Measurements from ENCODE around the gene INPP5D.
"Not testable (repeated sequence)": the region's sequence is repeated elsewhere in the genome, so short reads cannot be mapped to it uniquely, and the experiment has no call there.

Gene INPP5D

DNA sequence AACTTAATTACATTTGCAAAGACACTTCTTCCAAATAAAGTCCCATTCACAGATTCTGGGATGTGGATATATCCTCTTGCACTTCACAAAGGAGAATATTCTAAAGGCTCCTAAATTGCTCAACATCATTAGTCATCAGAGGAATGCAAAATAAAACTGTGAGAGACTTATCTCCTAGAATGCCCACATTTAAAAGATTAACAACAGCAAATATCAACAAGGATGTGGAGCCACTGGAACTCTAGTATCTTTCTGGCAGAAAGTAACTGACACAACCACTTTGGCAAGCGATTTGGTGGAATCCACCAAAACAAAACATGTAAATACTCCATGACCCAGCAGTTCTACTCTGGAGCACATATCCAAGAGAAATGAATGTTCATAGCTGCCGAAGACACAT is 23.1 kb upstream of the INPP5D start:
- FAIRE-seq (no peak), DNase-seq (ENCODE audit: insufficient read length, low spot score) (no peak)
- no peak for TF ChIP-seq POLR2A (IDR thresholded peaks at IDR 0.05; ENCODE audit: low read depth, low read length)

DNA sequence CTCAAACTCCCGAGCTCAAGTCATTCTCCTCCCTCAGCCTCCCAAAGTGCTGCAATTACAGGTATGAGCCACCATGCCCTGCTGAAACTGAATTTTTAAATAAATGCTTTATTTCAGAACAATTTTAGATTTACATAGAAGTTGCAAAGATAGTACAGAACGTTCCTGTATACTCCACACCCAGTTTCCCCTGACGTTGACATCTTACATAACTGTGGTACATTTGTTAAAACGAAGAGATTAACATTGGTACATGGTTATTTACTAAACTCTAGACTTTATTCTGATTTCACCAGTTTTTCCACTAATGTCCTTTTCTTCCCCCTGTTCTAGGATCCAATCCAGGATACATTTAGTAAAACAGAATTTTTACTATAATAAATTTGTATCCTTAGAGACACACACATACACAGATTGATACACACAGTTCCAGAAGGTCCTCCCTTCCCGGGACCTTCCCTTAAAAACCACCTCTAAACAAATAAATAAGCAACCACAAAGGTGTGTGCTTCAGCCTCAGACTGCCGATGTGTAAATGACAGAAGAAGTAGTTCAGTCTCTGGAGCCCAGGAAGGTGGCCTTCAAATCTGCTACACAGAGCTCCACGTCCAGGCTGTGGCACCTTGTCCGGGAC is 20.8 kb upstream of the INPP5D start:
- FAIRE-seq (no peak), DNase-seq (ENCODE audit: insufficient read length, low spot score) (no peak)
- no peak for TF ChIP-seq POLR2A (IDR thresholded peaks at IDR 0.05; ENCODE audit: low read depth, low read length)

DNA sequence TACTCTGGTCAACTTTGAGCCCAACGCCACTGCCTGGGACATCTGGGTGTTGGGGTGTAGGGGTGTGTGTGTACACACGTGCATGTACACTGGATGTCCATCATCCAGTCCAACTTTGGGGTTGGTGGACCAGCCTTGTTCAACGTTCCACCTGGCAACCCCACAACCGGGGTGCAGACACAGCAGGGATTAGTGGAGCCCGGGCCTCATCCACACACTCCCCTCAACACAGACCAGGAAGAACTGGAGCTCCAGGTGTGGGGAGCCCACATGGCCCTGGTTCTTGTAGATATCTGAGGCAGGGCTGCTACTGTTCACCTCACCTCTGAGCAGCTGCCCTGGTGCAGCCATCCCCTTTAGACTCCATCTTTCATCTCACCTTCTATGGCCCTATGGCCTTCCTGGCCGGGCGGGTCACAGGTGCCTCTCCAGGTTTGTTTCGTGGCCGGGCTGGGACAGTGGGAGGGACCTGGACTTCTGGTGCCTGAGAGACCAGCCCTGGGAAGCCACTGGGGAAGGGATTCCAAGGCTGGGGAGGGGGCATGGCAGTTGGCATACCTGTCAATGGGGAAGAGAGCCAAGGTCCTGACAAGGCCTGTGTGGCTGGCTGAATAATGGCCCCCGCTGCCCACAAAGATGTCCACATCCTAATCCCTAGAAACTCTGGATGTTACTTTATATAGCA is 20.2 kb upstream of the INPP5D start:
- DNase-seq (ENCODE audit: insufficient read length, low spot score) (no peak), FAIRE-seq (no peak)
- TF ChIP-seq POLR2A (IDR thresholded peaks at IDR 0.05; ENCODE audit: low read depth, low read length), result no peak

DNA sequence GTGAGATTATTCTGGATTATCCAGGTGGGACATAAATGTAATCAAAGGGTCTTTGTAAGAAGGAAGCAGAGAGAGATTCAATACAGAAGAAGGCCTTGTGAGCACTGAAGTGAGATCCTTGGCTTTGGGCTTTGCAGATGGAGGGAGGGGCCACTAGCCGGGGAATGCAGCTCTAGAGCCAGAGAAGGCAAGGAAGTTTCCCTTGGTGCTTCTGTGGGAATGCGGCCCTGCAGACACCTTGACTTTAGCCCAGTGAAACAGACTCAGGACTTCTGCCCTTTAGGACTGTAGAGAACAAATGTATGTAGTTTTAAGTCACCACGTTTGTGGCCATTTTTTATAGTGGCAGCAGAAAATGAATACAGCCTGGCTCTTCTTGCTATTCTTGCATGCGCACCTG is 19.6 kb upstream of the INPP5D start:
- no peak for DNase-seq (ENCODE audit: insufficient read length, low spot score)
- TF ChIP-seq POLR2A (IDR thresholded peaks at IDR 0.05; ENCODE audit: low read depth, low read length), result no peak
- FAIRE-seq, result no peak

DNA sequence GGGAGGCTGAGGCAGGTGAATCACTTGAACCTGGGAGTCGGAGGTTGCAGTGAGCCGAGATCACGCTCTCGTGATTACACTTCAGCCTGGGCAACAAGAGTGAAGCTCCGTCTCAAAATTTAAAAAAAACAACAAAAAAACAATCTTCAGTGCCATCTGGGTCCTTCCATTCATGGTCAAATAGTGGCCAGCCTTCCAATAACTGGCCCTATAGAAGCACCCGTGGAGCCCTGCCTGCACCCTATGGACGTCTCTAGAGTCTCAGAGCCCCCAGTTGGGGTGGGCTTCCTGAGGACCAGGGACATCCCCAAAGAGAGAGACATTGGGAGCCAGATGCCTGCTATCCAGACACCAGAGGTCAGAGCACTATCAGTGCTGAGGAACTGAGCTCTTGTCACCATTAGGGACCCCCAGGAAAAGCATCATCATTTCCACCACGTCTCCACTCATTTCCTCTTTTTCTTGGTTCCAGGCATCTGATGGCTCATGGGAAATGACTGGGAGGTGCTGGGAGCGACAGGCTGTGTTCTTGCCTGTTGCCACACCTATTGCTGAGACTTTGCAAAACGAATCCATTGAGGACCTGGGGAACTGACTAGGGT is 18.3 kb upstream of the INPP5D start:
- no peak for TF ChIP-seq POLR2A (IDR thresholded peaks at IDR 0.05; ENCODE audit: low read depth, low read length)
- no peak for FAIRE-seq
- DNase-seq (ENCODE audit: insufficient read length, low spot score), result no peak

DNA sequence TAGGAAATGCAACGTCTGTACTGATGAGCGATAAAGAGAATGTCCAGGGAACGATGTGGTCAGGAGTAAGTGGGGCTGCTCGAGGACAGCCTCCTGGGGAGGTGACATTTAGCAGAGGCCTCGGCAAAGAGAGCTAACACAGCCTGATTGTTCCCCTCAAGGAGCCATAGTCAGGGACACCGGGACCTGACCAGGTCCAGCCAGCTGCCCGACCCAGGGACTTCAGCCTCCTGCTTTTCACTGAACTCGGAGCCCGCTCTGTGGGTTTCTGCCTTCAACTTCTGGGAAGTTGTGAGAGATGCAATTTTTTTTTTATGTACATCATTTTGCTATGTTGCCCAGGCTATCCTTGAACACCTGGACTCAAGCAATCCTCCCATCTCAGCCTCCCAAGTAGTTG is 17.6 kb upstream of the INPP5D start:
- DNase-seq (ENCODE audit: insufficient read length, low spot score) (no peak), FAIRE-seq (no peak)
- no peak for TF ChIP-seq POLR2A (IDR thresholded peaks at IDR 0.05; ENCODE audit: low read depth, low read length)

DNA sequence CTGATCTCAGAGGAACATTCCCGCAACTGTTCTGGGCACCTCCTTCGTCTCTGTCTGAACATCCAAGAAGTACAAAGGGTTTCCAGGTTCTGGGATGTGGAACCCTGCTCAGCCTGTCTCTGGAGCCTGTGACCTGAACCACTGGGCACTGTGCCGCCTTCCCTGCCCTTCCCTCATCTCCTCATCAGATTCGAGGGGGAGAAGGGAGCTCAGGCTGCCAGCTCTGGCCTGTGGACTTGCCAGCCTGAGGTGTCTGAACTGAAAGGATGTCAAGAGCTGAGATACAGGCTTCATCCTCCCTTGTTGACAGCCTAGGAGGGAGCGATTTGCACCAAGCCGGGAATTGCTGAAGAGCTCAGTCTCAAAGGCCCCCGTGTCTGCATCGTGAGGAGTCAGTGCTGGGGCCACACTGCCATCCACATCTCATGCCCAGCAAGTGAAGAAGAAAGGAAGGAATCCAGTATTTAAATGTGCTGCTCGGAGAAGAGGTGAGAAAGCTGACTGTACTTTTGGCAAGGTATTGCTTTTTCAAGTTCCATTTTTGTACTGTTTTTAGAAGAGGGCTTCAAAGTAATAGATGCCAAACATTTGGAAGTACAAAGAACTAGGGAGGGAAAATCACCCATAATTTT is 15.1 kb upstream of the INPP5D start:
- no peak for TF ChIP-seq POLR2A (IDR thresholded peaks at IDR 0.05; ENCODE audit: low read depth, low read length)
- no peak for FAIRE-seq
- DNase-seq (ENCODE audit: insufficient read length, low spot score), result no peak

DNA sequence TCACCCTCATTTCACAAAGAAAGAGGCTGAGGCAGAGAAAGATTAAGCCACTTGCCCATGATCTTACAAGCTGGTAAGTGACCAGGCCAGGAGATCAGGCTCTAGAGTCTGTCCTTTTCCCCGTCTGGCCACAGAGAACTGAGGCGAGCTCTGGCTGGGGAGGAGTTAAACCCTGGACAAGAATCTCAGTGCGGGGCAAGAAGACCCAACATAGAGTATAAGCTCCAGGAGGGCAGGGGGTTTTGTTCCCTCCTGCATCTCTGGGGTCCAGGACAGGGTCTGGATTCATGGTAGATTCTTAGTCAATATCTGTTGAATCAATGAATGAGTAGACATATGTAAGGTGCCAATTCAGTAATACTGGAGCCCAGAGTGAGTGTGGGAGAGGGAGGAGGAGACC is 12.9 kb upstream of the INPP5D start:
- FAIRE-seq (no peak), DNase-seq (ENCODE audit: insufficient read length, low spot score) (no peak)
- TF ChIP-seq POLR2A (IDR thresholded peaks at IDR 0.05; ENCODE audit: low read depth, low read length), result no peak

DNA sequence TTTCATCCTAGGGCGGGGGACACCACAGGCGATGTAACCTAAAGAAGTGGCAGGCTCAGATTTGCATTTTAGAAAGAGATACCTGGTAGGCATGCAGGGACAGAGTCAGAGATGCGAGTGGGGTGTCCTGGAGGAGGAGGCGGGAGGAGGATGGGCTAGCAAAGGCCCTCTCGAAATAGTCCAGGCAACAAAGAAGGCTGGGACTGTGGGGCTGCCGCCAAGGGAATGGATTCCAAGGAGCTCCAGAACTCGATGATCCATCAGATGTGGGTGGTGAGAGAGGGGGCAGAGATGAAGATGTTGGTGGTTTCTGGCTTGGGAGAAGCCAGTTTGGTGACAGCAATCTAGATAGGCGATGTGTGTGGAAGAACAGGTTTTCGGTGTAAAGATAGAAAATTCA is 12.5 kb upstream of the INPP5D start:
- no peak for DNase-seq (ENCODE audit: insufficient read length, low spot score)
- no peak for FAIRE-seq
- TF ChIP-seq POLR2A (IDR thresholded peaks at IDR 0.05; ENCODE audit: low read depth, low read length), result no peak

DNA sequence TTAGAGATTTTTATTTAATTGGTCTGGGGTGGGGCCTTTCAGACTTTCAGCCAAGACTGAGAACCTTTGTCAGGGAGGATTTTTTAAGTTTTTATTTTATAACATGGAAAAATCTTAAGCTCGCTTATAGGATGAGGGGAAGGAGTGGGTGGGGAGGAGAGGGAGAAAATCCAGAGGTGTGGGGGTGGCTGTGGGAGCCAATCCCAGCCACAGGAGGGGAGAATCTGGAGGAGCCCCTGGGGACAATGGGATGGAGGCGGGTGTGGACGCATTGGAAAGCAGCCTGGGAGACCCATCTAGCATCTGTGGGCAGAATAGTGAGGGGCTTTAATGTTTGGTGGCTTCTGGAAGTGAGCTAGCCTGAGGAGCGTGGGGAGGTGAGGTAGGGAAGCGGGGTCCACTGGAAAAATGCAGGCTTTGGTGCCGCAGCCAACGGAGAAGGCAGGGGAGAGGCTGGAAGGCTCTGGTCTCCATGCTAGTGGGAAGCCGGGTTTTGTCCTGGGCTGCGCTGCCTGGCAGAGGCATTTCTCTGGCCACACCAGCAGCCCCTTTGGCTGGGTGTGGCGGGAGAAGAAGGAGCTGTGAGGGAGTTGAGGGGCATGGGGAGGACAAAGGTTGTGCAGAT is 11.5 kb upstream of the INPP5D start:
- TF ChIP-seq POLR2A (IDR thresholded peaks at IDR 0.05; ENCODE audit: low read depth, low read length), result no peak
- no peak for FAIRE-seq

DNA sequence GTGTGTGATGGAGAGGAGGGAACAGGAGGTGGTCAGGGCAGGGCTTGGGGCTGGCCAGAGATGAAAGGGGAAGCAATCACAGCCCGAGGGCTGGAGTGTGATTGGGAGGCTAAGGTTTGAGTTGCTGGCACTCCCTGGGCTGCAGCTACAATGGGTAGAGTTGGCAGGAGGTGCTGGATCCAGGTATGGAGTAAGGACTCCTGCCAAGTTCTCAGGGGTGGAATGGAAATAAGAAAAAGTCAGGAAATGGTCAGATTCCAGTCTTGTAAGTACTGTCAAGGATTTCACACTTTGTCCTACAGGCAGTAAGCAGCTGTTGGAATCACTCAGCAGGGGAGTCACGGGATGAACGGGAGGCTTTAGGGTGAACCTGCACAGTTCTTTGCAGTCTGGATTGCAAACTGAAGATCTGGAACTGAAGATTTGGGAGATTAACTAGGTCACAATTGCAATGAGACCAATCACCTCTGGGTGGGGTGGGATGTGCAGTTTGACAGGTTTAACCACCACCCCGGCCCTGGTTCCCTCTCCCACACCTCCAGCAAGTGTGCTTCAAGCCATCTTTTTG is 10.9 kb upstream of the INPP5D start:
- no peak for FAIRE-seq
- TF ChIP-seq POLR2A (IDR thresholded peaks at IDR 0.05; ENCODE audit: low read depth, low read length), result no peak
- no peak for DNase-seq (ENCODE audit: insufficient read length, low spot score)

More for the DNA sequence above, 11.5 kb upstream of the INPP5D start:
- no peak for DNase-seq (ENCODE audit: insufficient read length, low spot score)

DNA sequence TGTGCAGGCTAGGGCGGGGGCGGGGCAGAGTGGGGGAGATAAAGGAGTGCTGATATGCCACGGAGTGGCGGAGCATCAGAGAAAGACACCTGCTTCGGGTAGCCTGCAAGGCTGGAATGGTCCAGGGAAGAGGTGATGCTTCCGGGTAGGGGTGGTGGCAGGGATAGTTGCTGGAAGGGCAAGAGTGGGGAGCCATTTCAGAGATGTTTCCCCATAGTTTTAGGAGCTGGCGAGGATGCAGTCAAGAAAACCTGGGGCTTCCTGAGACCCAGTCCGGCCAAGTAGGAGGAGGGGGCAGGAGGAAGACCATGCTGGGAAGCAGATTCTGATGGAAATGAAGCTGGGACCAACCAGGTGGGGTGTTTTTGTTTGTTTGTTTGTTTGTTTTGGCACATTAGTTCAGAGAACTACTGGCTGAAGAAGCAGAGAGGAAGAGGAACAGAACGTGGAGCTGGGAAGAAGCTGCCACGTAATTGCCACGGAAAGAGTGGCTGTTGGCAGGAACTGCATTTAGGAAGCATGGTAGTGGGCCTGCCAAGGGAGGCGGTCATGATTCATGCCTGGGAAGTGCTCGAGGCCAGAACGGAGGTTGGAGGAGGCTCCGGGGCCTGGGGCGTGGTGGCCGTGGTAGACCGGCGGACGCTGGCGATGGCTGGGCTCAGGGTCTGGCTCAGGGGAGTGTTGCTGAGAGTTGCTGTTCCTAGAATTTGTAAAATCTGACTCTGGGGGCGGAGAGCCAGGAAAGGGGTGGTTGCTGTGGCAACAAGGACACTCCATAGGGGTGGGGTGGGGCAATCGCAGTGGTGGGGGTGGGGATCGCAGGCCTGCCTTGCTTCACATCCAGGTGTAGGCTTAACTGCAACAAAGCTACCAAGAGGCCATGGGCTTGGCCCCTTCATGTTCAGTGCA is 8.6 kb upstream of the INPP5D start:
- no peak for DNase-seq (ENCODE audit: insufficient read length, low spot score)
- FAIRE-seq, result no peak
- no peak for TF ChIP-seq POLR2A (IDR thresholded peaks at IDR 0.05; ENCODE audit: low read depth, low read length)

DNA sequence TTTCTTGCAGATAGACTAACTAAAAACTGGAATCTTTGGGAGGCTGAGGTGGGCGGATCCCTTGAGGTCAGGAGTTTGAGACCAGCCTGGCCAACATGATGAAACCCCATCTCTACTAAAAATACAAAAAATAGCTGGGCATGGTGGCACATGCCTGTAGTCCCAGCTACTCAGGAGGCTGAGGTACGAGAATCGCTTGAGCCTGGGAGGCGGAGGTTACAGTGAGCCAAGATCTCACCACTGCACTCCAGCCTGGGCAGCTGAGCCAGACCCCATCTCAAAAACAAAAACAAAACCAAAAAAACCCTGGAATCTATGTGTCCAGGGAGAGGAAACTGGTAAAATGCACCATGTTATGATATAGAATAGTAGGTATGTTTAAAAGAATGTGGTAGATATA is 7.6 kb upstream of the INPP5D start:
- not testable (repeated sequence) for FAIRE-seq; DNase-seq (ENCODE audit: insufficient read length, low spot score)

Data from H54 (cell line).